ENCODE data around the gene ARHGAP10.

ARHGAP10 gene, protein sequence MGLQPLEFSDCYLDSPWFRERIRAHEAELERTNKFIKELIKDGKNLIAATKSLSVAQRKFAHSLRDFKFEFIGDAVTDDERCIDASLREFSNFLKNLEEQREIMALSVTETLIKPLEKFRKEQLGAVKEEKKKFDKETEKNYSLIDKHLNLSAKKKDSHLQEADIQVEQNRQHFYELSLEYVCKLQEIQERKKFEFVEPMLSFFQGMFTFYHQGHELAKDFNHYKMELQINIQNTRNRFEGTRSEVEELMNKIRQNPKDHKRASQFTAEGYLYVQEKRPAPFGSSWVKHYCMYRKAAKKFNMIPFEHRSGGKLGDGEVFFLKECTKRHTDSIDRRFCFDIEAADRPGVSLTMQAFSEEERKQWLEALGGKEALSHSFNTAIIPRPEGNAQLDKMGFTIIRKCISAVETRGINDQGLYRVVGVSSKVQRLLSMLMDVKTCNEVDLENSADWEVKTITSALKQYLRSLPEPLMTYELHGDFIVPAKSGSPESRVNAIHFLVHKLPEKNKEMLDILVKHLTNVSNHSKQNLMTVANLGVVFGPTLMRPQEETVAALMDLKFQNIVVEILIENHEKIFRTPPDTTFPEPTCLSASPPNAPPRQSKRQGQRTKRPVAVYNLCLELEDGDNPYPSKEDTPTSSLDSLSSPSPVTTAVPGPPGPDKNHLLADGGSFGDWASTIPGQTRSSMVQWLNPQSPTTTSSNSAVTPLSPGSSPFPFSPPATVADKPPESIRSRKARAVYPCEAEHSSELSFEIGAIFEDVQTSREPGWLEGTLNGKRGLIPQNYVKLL

GRCh38 chr4:147731580-147732517 is at the start of gene ARHGAP10:
Gene ARHGAP10 (plus strand): TSS chr4:147732088. CDS start chr4:147732302, 214 bp downstream.
- no peak for TF ChIP-seq CTCF (IDR thresholded peaks at IDR 0.05; ENCODE audit: extremely low read depth, missing control alignments)
- DNase-seq (ENCODE audit: low spot score) = peak; percentile 84

DNA sequence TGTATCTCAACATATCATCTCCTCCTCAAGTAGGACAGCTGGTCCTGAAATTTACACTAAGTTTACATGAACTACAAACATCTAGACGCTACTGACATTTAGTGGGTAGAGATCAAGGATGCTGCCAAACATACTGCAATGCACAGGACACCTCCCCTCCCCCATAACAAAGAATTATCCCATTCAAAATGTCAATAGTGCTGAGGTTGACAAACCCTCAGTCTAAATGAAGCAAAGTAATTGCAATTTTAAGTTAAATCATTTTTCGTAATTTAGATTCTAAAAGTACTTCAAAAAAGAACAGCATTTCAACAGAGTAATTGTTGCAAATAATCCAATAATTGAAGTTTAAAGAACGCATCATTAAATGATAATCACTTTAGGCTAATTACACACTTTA is 49.1 kb upstream of the ARHGAP10 start:
- no peak for DNase-seq (ENCODE audit: low spot score)
- TF ChIP-seq CTCF (IDR thresholded peaks at IDR 0.05; ENCODE audit: extremely low read depth, missing control alignments) = no peak

DNA sequence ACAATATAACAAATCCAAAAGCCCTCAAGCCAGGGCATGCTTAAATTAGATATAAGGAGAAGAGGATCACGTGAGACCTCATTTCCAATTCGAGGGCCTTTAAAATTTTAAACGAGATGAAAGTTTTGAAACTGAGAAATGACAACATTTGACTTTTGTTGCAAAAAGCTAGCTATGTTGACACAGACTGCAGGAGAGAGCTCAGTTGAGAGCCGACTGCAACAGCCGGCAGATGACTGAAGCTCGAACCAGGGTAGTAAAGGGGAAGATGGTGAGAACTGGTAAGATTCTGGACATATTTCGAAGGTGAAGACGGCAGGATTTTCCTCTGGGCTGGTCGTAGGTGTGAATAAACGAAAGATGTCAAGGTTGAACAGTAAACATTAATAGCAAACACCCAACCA is 48.7 kb upstream of the ARHGAP10 start:
- no peak for TF ChIP-seq CTCF (IDR thresholded peaks at IDR 0.05; ENCODE audit: extremely low read depth, missing control alignments)
- peak; percentile 38 for DNase-seq (ENCODE audit: low spot score)

GRCh38 chr4:147683717-147684700 is 47.9 kb upstream of the ARHGAP10 start, which contains the start of gene PRMT9:
Gene PRMT9 (minus strand): TSS chr4:147684163. CDS start chr4:147683987, 176 bp downstream.
- TF ChIP-seq CTCF (IDR thresholded peaks at IDR 0.05; ENCODE audit: extremely low read depth, missing control alignments) = no peak
- DNase-seq (ENCODE audit: low spot score) = peak; percentile 95

DNA sequence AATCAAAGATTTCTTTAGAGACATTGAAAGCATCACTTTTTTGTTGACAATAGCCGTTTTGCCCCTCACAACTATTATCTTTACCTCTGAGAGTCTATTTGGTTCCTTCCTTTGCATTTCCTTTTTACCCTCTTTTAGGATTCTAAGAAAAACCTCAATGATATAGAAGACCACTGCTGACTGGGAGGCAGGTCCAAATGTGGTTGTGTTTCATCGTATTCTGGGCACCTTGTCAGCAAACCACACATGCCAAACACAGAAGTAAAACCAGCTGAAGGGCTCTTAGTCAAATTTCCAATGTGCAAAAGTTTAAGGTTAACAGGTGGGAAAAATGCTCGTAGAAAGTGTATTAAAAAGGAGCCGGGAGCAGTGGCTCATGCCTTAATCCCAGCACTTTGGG is 42.8 kb upstream of the ARHGAP10 start:
- no peak for DNase-seq (ENCODE audit: low spot score)
- TF ChIP-seq CTCF (IDR thresholded peaks at IDR 0.05; ENCODE audit: extremely low read depth, missing control alignments) = no peak

- no peak for DNase-seq (ENCODE audit: low spot score)
- no peak for TF ChIP-seq CTCF (IDR thresholded peaks at IDR 0.05; ENCODE audit: extremely low read depth, missing control alignments)
Measured at GRCh38 chr4:147691820-147692219, 40.1 kb upstream of the ARHGAP10 start.
